Progenitor cell of endocrine pancreas (in vitro differentiated cells): ENCODE measurements around the gene MYO1E. TPM values are rescaled to one million over a fixed set of nuclear protein-coding genes. Genes with fewer than 3 reads are reported as not detected.

ENCODE experiments used
- DNase-seq: peaks from one replicate; pipeline ENCODE4 v3.0.0; 2021; ENCODE audit warnings: low spot score; ENCODE audit not compliant: unreplicated experiment
- H3K27ac Mint-ChIP-seq: 2 replicates; pipeline ENCODE4 v1.8.0; 2021; ENCODE audit warnings: mild to moderate bottlenecking, moderate library complexity, mixed read lengths
- H3K27me3 Mint-ChIP-seq: 2 replicates; pipeline ENCODE4 v1.8.0; 2021; ENCODE audit warnings: mixed read lengths
- H3K36me3 Mint-ChIP-seq: 2 replicates; pipeline ENCODE4 v1.8.0; 2022; ENCODE audit warnings: mixed read lengths; ENCODE audit not compliant: insufficient read depth
- H3K4me1 Mint-ChIP-seq: 2 replicates; pipeline ENCODE4 v1.8.0; 2021; ENCODE audit warnings: low read depth, mixed read lengths
- H3K4me3 Mint-ChIP-seq: 2 replicates; pipeline ENCODE4 v1.8.0; 2021; ENCODE audit warnings: low read depth, mild to moderate bottlenecking, moderate library complexity, mixed read lengths
- H3K9me3 Mint-ChIP-seq: 2 replicates; pipeline ENCODE4 v1.8.0; 2021; ENCODE audit warnings: low read depth, mixed read lengths
- CTCF ChIP-seq: fragments of 200-600 bp; sonication (generic); IDR thresholded peaks from one replicate; pipeline ENCODE4 v1.5.0; 2021; ENCODE audit warnings: antibody characterized with exemption, mild to moderate bottlenecking; ENCODE audit not compliant: unreplicated experiment
- total RNA-seq: library from RNA; stranded (reverse); gene quantifications from 2 replicates; pipeline ENCODE4 v1.2.1, GENCODE V29; 2021

Gene MYO1E
- total RNA-seq, 1 donor from 2014 or later = 40.4 TPM

DNA sequence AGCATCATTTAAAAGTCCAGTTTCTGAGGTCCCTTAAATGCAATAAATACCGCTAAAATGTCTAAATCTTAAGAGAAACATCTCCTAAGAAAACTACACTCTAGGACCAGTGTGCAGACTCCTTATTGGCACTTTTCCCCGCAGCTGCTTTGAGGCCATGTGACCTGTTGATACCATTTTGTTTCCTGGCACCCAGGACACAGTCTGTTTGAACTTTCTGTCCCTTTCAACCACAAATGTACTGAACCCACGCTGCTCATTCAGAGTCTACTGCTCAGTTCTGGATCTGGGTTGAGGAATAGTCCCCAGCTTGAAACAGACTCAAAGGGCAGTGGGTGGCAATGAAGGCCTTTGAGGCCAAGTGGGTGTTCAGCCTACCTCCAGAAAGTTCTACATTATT is 148.9 kb downstream of the MYO1E start:
- no peaks in the 10 kb centered on the region for H3K9me3 Mint-ChIP-seq
- H3K27ac Mint-ChIP-seq = no peak overlapping the region
- DNase-seq = no peak
- H3K36me3 Mint-ChIP-seq = peaks cover 20% of the 10 kb centered on the region
- H3K4me1 Mint-ChIP-seq = no peaks in the 10 kb centered on the region
- TF ChIP-seq CTCF = no peak
- no peaks in the 10 kb centered on the region for H3K27me3 Mint-ChIP-seq
- no peak overlapping the region for H3K4me3 Mint-ChIP-seq

DNA sequence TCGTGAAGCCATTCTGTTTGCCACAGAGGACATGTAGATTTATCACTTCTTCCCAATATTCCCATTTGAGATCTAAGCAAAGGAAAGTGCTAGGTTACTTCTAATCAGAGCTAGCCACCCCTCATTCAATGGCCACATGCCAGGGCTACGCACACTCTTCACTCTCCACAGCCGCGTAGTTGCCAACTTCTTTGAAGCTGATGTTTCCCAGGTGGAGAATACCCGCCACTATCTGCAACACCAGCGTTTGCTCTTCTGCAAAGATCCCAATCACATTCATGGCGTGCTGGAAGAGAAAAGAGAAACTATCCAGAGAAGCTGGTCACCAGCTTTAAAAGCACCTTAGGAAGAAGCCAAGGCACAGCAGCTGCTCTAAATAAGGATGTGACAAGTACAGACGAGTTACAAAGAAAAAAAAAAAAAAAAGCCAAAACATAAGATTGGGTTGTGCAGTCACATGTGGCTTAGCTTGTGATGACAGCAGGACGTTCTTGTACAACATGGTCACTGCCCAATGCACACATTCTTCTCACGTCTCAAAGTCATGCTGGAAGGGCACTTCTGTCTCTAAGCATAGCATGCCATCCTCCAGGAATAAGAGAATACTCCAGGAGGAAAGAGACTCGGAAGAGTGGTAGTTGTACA is 149.6 kb downstream of the MYO1E start:
- no peak for DNase-seq
- H3K27me3 Mint-ChIP-seq = no peaks in the 10 kb centered on the region
- H3K4me3 Mint-ChIP-seq = no peak overlapping the region
- TF ChIP-seq CTCF = no peak
- H3K4me1 Mint-ChIP-seq = no peaks in the 10 kb centered on the region
- H3K27ac Mint-ChIP-seq = no peak overlapping the region
- H3K9me3 Mint-ChIP-seq = no peaks in the 10 kb centered on the region
- H3K36me3 Mint-ChIP-seq = peaks cover 20% of the 10 kb centered on the region

- H3K36me3 Mint-ChIP-seq = peaks cover 17% of the 10 kb centered on the region
- DNase-seq = no peak
- TF ChIP-seq CTCF = no peak
- H3K27me3 Mint-ChIP-seq = no peaks in the 10 kb centered on the region
- no peak overlapping the region for H3K27ac Mint-ChIP-seq
- H3K9me3 Mint-ChIP-seq = no peaks in the 10 kb centered on the region
- no peaks in the 10 kb centered on the region for H3K4me1 Mint-ChIP-seq
- H3K4me3 Mint-ChIP-seq = no peak overlapping the region
Observed at GRCh38 chr15:59221511-59222505, 150.9 kb downstream of the MYO1E start.

- no peak overlapping the region for H3K27ac Mint-ChIP-seq
- no peaks in the 10 kb centered on the region for H3K27me3 Mint-ChIP-seq
- no peak for TF ChIP-seq CTCF
- H3K4me3 Mint-ChIP-seq = no peak overlapping the region
- DNase-seq = no peak
- H3K36me3 Mint-ChIP-seq = peaks cover 16% of the 10 kb centered on the region
- H3K4me1 Mint-ChIP-seq = no peaks in the 10 kb centered on the region
- no peaks in the 10 kb centered on the region for H3K9me3 Mint-ChIP-seq
Observed at GRCh38 chr15:59218710-59219109, 154.0 kb downstream of the MYO1E start.

GRCh38 chr15:59217876-59218498 is 154.7 kb downstream of the MYO1E start:
- no peak overlapping the region for H3K27ac Mint-ChIP-seq
- no peak for DNase-seq
- H3K4me1 Mint-ChIP-seq = no peaks in the 10 kb centered on the region
- peaks cover 11% of the 10 kb centered on the region for H3K36me3 Mint-ChIP-seq
- no peaks in the 10 kb centered on the region for H3K27me3 Mint-ChIP-seq
- no peak for TF ChIP-seq CTCF
- H3K4me3 Mint-ChIP-seq = no peak overlapping the region
- H3K9me3 Mint-ChIP-seq = no peaks in the 10 kb centered on the region
